Endothelial cell (in vitro differentiated cells): ENCODE data around the gene NDUFAF7. TPM values are rescaled to one million over a fixed set of nuclear protein-coding genes. Genes with fewer than 3 reads are reported as not detected.
A peak's percentile ranks its signal among the peaks of the same experiment; 100 is the strongest.
"Not testable (repeated sequence)": the region's sequence is repeated elsewhere in the genome, so short reads cannot be mapped to it uniquely, and the experiment has no call there.

Source experiments
- DNase-seq: peaks from one replicate; pipeline ENCODE4 v3.0.0; 2021; ENCODE audit warnings: low spot score
- H3K27ac Mint-ChIP-seq: one replicate; pipeline ENCODE4 v1.8.0; 2021; ENCODE audit warnings: mixed read lengths, inconsistent platforms; ENCODE audit not compliant: unreplicated experiment
- H3K27me3 Mint-ChIP-seq: one replicate; pipeline ENCODE4 v1.8.0; 2021; ENCODE audit warnings: mild to moderate bottlenecking, moderate library complexity, mixed read lengths, inconsistent platforms; ENCODE audit not compliant: unreplicated experiment
- H3K36me3 Mint-ChIP-seq: one replicate; pipeline ENCODE4 v1.8.0; 2021; ENCODE audit warnings: mild to moderate bottlenecking, low read depth, mixed read lengths, inconsistent platforms; ENCODE audit not compliant: unreplicated experiment
- H3K4me1 Mint-ChIP-seq: one replicate; pipeline ENCODE4 v1.8.0; 2021; ENCODE audit warnings: mild to moderate bottlenecking, mixed read lengths, inconsistent platforms; ENCODE audit not compliant: unreplicated experiment
- H3K4me3 Mint-ChIP-seq: one replicate; pipeline ENCODE4 v1.8.0; 2021; ENCODE audit warnings: mild to moderate bottlenecking, mixed read lengths, inconsistent platforms; ENCODE audit not compliant: unreplicated experiment
- H3K9me3 Mint-ChIP-seq: one replicate; pipeline ENCODE4 v1.8.0; 2021; ENCODE audit warnings: mixed read lengths, inconsistent platforms; ENCODE audit not compliant: unreplicated experiment
- CTCF ChIP-seq: fragments of 200-600 bp; sonication (generic); IDR thresholded peaks from one replicate; pipeline ENCODE4 v1.5.0; 2021; ENCODE audit warnings: antibody characterized with exemption; ENCODE audit not compliant: unreplicated experiment
- total RNA-seq: library from RNA; stranded (reverse); fragmentation: NEBNext Ultra II Directional; extraction: Animal tissue kit (Norgen Biotek cat#: 25700); gene quantifications from one replicate; pipeline ENCODE4 v1.2.1, GENCODE V29; 2021; ENCODE audit not compliant: unreplicated experiment

Gene NDUFAF7
- total RNA-seq, 1 donor from 2014 or later, result 16.6 TPM

GRCh38 chr2:37282746-37283145 is 51.3 kb downstream of the NDUFAF7 start:
- H3K27me3 Mint-ChIP-seq, result no peaks in the 10 kb centered on the region
- H3K9me3 Mint-ChIP-seq, result no peaks in the 10 kb centered on the region
- no peak for TF ChIP-seq CTCF
- H3K4me1 Mint-ChIP-seq, result no peaks in the 10 kb centered on the region
- no peak overlapping the region for H3K4me3 Mint-ChIP-seq
- no peak for DNase-seq
- peaks cover 15% of the 10 kb centered on the region for H3K36me3 Mint-ChIP-seq
- H3K27ac Mint-ChIP-seq, result no peak overlapping the region

- no peak overlapping the region for H3K27ac Mint-ChIP-seq
- no peak for TF ChIP-seq CTCF
- H3K4me3 Mint-ChIP-seq, result no peak overlapping the region
- H3K27me3 Mint-ChIP-seq, result no peaks in the 10 kb centered on the region
- no peaks in the 10 kb centered on the region for H3K4me1 Mint-ChIP-seq
- H3K36me3 Mint-ChIP-seq, result peaks cover 18% of the 10 kb centered on the region
- no peak for DNase-seq
- H3K9me3 Mint-ChIP-seq, result no peaks in the 10 kb centered on the region
Measured at GRCh38 chr2:37283207-37283606, 51.7 kb downstream of the NDUFAF7 start.

DNA sequence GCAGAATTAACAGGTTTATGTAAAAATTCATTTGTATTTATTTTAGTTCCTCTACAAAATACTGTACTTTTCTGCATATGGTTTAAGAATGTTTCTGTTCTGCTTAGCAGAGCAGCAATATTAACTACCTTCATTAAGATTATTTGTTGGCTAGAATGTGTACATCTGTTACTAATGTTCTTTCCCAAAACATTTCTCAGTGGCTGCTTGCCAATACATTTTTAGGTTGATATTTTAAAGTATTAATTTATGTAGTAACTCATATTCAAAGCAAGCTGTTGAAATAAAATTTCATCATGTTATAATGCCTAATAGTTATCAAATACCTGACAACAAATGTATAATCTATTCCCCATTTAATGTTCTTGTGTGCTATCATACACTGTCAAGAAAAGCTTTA is 52.9 kb downstream of the NDUFAF7 start:
- no peak for DNase-seq
- no peaks in the 10 kb centered on the region for H3K4me1 Mint-ChIP-seq
- H3K9me3 Mint-ChIP-seq, result no peaks in the 10 kb centered on the region
- TF ChIP-seq CTCF, result no peak
- H3K4me3 Mint-ChIP-seq, result no peak overlapping the region
- peaks cover 19% of the 10 kb centered on the region for H3K36me3 Mint-ChIP-seq
- no peak overlapping the region for H3K27ac Mint-ChIP-seq
- H3K27me3 Mint-ChIP-seq, result no peaks in the 10 kb centered on the region

- TF ChIP-seq CTCF, result no peak
- Mint-ChIP-seq H3K27ac (no peak overlapping the region), H3K4me1 (peaks cover 3% of the 10 kb centered on the region), H3K27me3 (no peaks in the 10 kb centered on the region), H3K4me3 (no peak overlapping the region), H3K36me3 (peaks cover 15% of the 10 kb centered on the region), H3K9me3 (no peaks in the 10 kb centered on the region)
- DNase-seq, result no peak
Measured at GRCh38 chr2:37287966-37288365, 56.5 kb downstream of the NDUFAF7 start.

DNA sequence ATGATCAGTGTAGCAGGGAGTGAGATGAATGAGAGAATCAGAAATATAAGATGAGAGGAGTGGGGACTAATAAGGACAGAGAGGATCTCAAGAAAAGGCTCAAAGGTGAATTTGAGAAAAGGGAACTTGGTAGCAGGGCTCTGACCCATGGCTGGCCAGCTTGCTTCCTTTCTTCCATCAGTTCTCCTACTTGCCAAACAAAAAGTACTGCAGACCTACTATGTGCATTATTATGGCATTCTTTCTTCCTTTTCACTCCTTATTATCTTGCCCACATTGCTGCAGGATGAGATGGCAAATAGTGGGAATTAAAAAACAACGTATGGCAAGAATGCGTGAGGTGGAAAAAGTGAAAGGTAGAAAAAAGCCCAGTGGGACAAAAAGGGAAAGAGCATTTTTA is 60.2 kb downstream of the NDUFAF7 start:
- H3K27ac Mint-ChIP-seq, result no peak overlapping the region
- H3K36me3 Mint-ChIP-seq, result peaks cover 15% of the 10 kb centered on the region
- H3K4me3 Mint-ChIP-seq, result peak overlapping the region; percentile 17
- peaks cover 3% of the 10 kb centered on the region for H3K4me1 Mint-ChIP-seq
- H3K9me3 Mint-ChIP-seq, result no peaks in the 10 kb centered on the region
- no peak for TF ChIP-seq CTCF
- no peak for DNase-seq
- H3K27me3 Mint-ChIP-seq, result no peaks in the 10 kb centered on the region

DNA sequence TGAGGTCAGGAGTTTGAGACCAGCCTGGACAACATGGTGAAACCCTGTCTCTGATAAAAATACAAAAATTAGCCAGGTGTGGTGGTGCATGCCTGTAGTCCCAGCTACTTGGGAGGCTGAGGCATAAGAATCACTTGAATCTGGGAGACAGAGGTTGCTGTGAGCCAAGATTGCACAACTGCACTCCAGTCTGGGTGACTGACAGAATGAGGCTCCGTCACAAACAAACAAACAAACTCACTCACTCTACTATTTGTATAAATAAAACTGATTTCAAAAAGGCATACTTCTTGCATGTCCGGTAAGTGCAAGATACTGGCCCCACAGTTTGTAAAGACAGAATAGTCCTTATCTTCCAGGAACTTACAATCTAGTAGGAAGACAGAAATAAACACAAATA is 63.4 kb downstream of the NDUFAF7 start:
- H3K4me3 Mint-ChIP-seq, H3K9me3 Mint-ChIP-seq, H3K27ac Mint-ChIP-seq, DNase-seq, H3K27me3 Mint-ChIP-seq, H3K36me3 Mint-ChIP-seq, H3K4me1 Mint-ChIP-seq: not testable (repeated sequence)
